OCI-LY1 (cell line): ENCODE results near the gene WNK4.

Source experiments
- H2AFZ ChIP-seq: fragments of 200-600 bp; sonication (generic), shearing (Covaris generic); 2 replicates; pipeline ENCODE4 v1.6.0; 2014; ENCODE audit warnings: antibody characterized with exemption, mild to moderate bottlenecking, low read length
- H3F3A ChIP-seq: fragments of 200-600 bp; sonication (generic), shearing (Covaris generic); 2 replicates; pipeline ENCODE4 v1.6.0; 2014; ENCODE audit warnings: mild to moderate bottlenecking, antibody characterized with exemption, low read length, moderate library complexity; ENCODE audit not compliant: insufficient read depth
- H3K27ac ChIP-seq: fragments of 200-600 bp; sonication (generic); 2 replicates; pipeline ENCODE4 v1.5.1; 2014; ENCODE audit warnings: low read length, mixed run types, mild to moderate bottlenecking, low read depth; ENCODE audit not compliant: poor library complexity, severe bottlenecking
- H3K27me3 ChIP-seq: fragments of 200-600 bp; sonication (generic); 2 replicates; pipeline ENCODE4 v1.6.0; 2014; ENCODE audit warnings: antibody characterized with exemption, mild to moderate bottlenecking, low read length, moderate library complexity; ENCODE audit not compliant: insufficient read depth
- H3K36me3 ChIP-seq: fragments of 200-600 bp; sonication (generic); 2 replicates; pipeline ENCODE4 v1.6.1; 2014; ENCODE audit warnings: mild to moderate bottlenecking, antibody characterized with exemption, low read length, moderate library complexity, mixed read lengths; ENCODE audit not compliant: insufficient read depth
- H3K4me1 ChIP-seq: fragments of 200-600 bp; sonication (generic); 2 replicates; pipeline ENCODE4 v1.5.1; 2014; ENCODE audit warnings: mild to moderate bottlenecking, low read length, moderate library complexity; ENCODE audit not compliant: insufficient read depth, severe bottlenecking
- H3K4me2 ChIP-seq: fragments of 200-600 bp; sonication (generic), shearing (Covaris generic); 2 replicates; pipeline ENCODE4 v1.6.1; 2014; ENCODE audit warnings: low read length
- H3K4me3 ChIP-seq: fragments of 200-600 bp; sonication (generic); 2 replicates; pipeline ENCODE4 v1.5.1; 2014; ENCODE audit warnings: low read length, low read depth, mild to moderate bottlenecking, mixed read lengths; ENCODE audit not compliant: poor library complexity, severe bottlenecking
- H3K79me2 ChIP-seq: fragments of 200-600 bp; shearing (Covaris generic); 2 replicates; pipeline ENCODE4 v1.6.1; 2016; ENCODE audit warnings: mixed run types, low read length, mixed read lengths; ENCODE audit not compliant: insufficient read depth
- H3K9ac ChIP-seq: fragments of 200-600 bp; sonication (generic), shearing (Covaris generic); 2 replicates; pipeline ENCODE4 v1.6.1; 2014; ENCODE audit warnings: mild to moderate bottlenecking, low read length, mixed read lengths
- H3K9me2 ChIP-seq: fragments of 200-600 bp; sonication (generic), shearing (Covaris generic); 2 replicates; pipeline ENCODE4 v1.6.1; 2014; ENCODE audit warnings: low read depth, mild to moderate bottlenecking, low read length, mixed read lengths
- H3K9me3 ChIP-seq: fragments of 200-600 bp; shearing (Covaris generic); 2 replicates; pipeline ENCODE4 v1.6.1; 2014; ENCODE audit warnings: low read length, mixed read lengths
- H4K20me1 ChIP-seq: fragments of 200-600 bp; sonication (generic), shearing (Covaris generic); 2 replicates; pipeline ENCODE4 v1.6.0; 2016; ENCODE audit warnings: mild to moderate bottlenecking, low read length; ENCODE audit not compliant: insufficient read depth
- CTCF ChIP-seq: fragments of 200-600 bp; sonication (generic), shearing (Covaris generic); IDR thresholded peaks from 2 replicates; pipeline ENCODE4 v1.5.1; 2017; ENCODE audit warnings: mild to moderate bottlenecking, antibody characterized with exemption, low read length, moderate library complexity, mixed read lengths
- EZH2 ChIP-seq: fragments of 200-600 bp; sonication (generic), shearing (Covaris generic); IDR thresholded peaks from 2 replicates; pipeline ENCODE4 v1.8.0; 2017; ENCODE audit warnings: borderline replicate concordance, mixed run types, mild to moderate bottlenecking, antibody characterized with exemption, low read length, moderate library complexity, mixed read lengths

Gene WNK4

GRCh38 chr17:42792545-42792944 is 12.1 kb downstream of the WNK4 start:
- peaks cover 3% of the 10 kb centered on the region for H3K4me1 ChIP-seq
- H3K4me2 ChIP-seq = no peak overlapping the region

GRCh38 chr17:42795061-42795460 is 14.7 kb downstream of the WNK4 start:
- Histone ChIP-seq H3K4me1 (peaks cover 15% of the 10 kb centered on the region), H3F3A (no peaks in the 10 kb centered on the region), H3K9ac (no peak overlapping the region), H3K9me2 (no peaks in the 10 kb centered on the region), H3K4me2 (no peak overlapping the region), H2AFZ (no peak overlapping the region), H3K79me2 (no peaks in the 10 kb centered on the region), H3K27ac (no peak overlapping the region), H3K27me3 (no peaks in the 10 kb centered on the region), H3K36me3 (no peaks in the 10 kb centered on the region), H4K20me1 (no peaks in the 10 kb centered on the region), H3K9me3 (no peaks in the 10 kb centered on the region), H3K4me3 (no peak overlapping the region)
- TF ChIP-seq EZH2 = no peak
- TF ChIP-seq CTCF = no peak

More at GRCh38 chr17:42792545-42792944, 12.1 kb downstream of the WNK4 start:
- no peaks in the 10 kb centered on the region for H3K79me2 ChIP-seq
- H3K27me3 ChIP-seq = no peaks in the 10 kb centered on the region; the same call in 1 of the 2 replicates
- no peak overlapping the region for H2AFZ ChIP-seq
- no peaks in the 10 kb centered on the region for H3K9me2 ChIP-seq
- H4K20me1 ChIP-seq = no peaks in the 10 kb centered on the region
- H3K4me3 ChIP-seq = no peak overlapping the region
- H3K9ac ChIP-seq = no peak overlapping the region
- H3K9me3 ChIP-seq = no peaks in the 10 kb centered on the region
- no peaks in the 10 kb centered on the region for H3K36me3 ChIP-seq
- H3F3A ChIP-seq = no peaks in the 10 kb centered on the region
- no peak overlapping the region for H3K27ac ChIP-seq
- TF ChIP-seq CTCF (no peak), EZH2 (no peak)

- no peaks in the 10 kb centered on the region for H3K9me3 ChIP-seq
- peaks cover 15% of the 10 kb centered on the region for H3K4me1 ChIP-seq
- H3K9me2 ChIP-seq = no peaks in the 10 kb centered on the region
- no peaks in the 10 kb centered on the region for H3F3A ChIP-seq
- no peak overlapping the region for H3K4me3 ChIP-seq
- H3K79me2 ChIP-seq = no peaks in the 10 kb centered on the region
- H3K4me2 ChIP-seq = no peak overlapping the region
- H3K27me3 ChIP-seq = no peaks in the 10 kb centered on the region
- H2AFZ ChIP-seq = no peak overlapping the region
- H3K36me3 ChIP-seq = no peaks in the 10 kb centered on the region
- TF ChIP-seq EZH2 = no peak
- TF ChIP-seq CTCF = no peak
- no peak overlapping the region for H3K27ac ChIP-seq
- no peaks in the 10 kb centered on the region for H4K20me1 ChIP-seq
- no peak overlapping the region for H3K9ac ChIP-seq
Observed at GRCh38 chr17:42795465-42795864, 15.1 kb downstream of the WNK4 start.
